GM12878 (cell line): ENCODE results near the gene SPTLC2.

Experiments used
- ASH2L ChIP-seq: fragments of 300-600, 200-600 bp; sonication (generic); IDR thresholded peaks from 2 replicates; pipeline ENCODE4 v1.6.1; 2017; ENCODE audit warnings: low read depth, mild to moderate bottlenecking, borderline replicate concordance
- BMI1 ChIP-seq: fragments of 450-650 bp; IDR thresholded peaks from 2 replicates; pipeline ENCODE4 v1.6.1; 2016; ENCODE audit warnings: mild to moderate bottlenecking, moderate library complexity, borderline replicate concordance
- BRCA1 ChIP-seq: IDR thresholded peaks from 2 replicates; pipeline ENCODE4 v1.6.1; 2011; ENCODE audit warnings: low read depth, low read length, improper control_type of control experiment
- CBFB ChIP-seq: IDR thresholded peaks from 2 replicates; pipeline ENCODE4 v1.6.1; 2016; ENCODE audit warnings: antibody characterized with exemption, low read depth
- CREB1 ChIP-seq: IDR thresholded peaks from 2 replicates; pipeline ENCODE4 v1.6.1; 2012; ENCODE audit warnings: low read depth, mild to moderate bottlenecking, inconsistent platforms
- POLR2AphosphoS5 ChIP-seq: IDR thresholded peaks from 2 replicates; pipeline ENCODE4 v1.6.1; 2011; ENCODE audit warnings: mild to moderate bottlenecking, low read length, inconsistent platforms
- RFX5 ChIP-seq: IDR thresholded peaks from 2 replicates; pipeline ENCODE4 v1.6.1; 2011; ENCODE audit warnings: low read depth, low read length, improper control_type of control experiment
- SMARCA5 ChIP-seq: fragments of 450-650 bp; IDR thresholded peaks from 2 replicates; pipeline ENCODE4 v1.6.1; 2017; ENCODE audit warnings: mild to moderate bottlenecking
- SP1 ChIP-seq: IDR thresholded peaks from one replicate; pipeline ENCODE4 v1.6.1; 2011; ENCODE audit warnings: low read depth, low read length
- TARDBP ChIP-seq: IDR thresholded peaks from 2 replicates; pipeline ENCODE4 v1.6.1; 2016; ENCODE audit warnings: borderline replicate concordance
- TCF12 ChIP-seq: IDR thresholded peaks from 2 replicates; pipeline ENCODE4 v1.6.1; 2011; ENCODE audit warnings: low read depth, mild to moderate bottlenecking, low read length
- ZNF384 ChIP-seq: IDR thresholded peaks from 2 replicates; pipeline ENCODE4 v1.6.1; 2012; ENCODE audit warnings: low read depth, mild to moderate bottlenecking, low read length, improper control_type of control experiment, borderline replicate concordance
- TF ChIP-seq, protein P1 (sequence below), 3 experiments: IDR thresholded peaks in 2 of 3; conservative IDR thresholded peaks in 1 of 3; 2 replicates each; pipeline ENCODE4 v1.5.1; 2011; ENCODE audit warnings: low read depth in 3 of 3, low read length in 3 of 3, mild to moderate bottlenecking in 3 of 3, control low read depth in 2 of 3, moderate library complexity in 2 of 3, inconsistent platforms in 1 of 3, mixed read lengths in 1 of 3; ENCODE audit not compliant: control insufficient read depth in 2 of 3, insufficient read depth in 1 of 3; ENCODE audit errors: extremely low read depth in 1 of 3
- TF ChIP-seq, protein P2 (sequence below): fragments of 450-650 bp; IDR thresholded peaks from 2 replicates; pipeline ENCODE4 v1.6.1; 2017; ENCODE audit warnings: mild to moderate bottlenecking

DNA sequence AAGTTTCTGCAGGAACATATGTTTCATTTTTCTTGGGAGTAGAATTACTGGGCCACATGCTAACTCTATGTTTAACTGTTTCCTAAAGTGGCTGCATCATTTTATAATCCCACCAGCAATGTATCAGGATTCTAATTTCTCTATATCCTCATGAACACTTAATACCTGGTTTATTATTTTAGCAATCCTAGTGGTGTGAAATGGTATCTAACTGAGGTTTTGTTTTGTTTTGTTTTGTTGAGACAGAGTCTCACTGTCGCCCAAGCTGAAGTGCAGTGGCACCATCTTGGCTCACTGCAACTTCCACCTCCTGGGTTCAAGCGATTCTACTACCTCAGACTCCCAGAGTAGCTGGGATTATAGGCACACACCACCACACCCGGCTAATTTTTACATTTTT, 6.5 kb downstream of the SPTLC2 start:
- TF ChIP-seq SP1 (no peak), BMI1 (no peak), SMARCA5 (no peak), TCF12 (no peak), TARDBP (no peak), ZNF384 (no peak), POLR2AphosphoS5 (no peak), CBFB (no peak), CREB1 (no peak), RFX5 (no peak), ASH2L (no peak), BRCA1 (no peak)
- TF ChIP-seq, protein P1, sequence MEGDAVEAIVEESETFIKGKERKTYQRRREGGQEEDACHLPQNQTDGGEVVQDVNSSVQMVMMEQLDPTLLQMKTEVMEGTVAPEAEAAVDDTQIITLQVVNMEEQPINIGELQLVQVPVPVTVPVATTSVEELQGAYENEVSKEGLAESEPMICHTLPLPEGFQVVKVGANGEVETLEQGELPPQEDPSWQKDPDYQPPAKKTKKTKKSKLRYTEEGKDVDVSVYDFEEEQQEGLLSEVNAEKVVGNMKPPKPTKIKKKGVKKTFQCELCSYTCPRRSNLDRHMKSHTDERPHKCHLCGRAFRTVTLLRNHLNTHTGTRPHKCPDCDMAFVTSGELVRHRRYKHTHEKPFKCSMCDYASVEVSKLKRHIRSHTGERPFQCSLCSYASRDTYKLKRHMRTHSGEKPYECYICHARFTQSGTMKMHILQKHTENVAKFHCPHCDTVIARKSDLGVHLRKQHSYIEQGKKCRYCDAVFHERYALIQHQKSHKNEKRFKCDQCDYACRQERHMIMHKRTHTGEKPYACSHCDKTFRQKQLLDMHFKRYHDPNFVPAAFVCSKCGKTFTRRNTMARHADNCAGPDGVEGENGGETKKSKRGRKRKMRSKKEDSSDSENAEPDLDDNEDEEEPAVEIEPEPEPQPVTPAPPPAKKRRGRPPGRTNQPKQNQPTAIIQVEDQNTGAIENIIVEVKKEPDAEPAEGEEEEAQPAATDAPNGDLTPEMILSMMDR (IDR thresholded peaks at IDR 0.05 in 2 of 3, conservative IDR thresholded peaks at IDR 0.05 in 1 of 3; ENCODE audit: control insufficient read depth in 2 of 3, extremely low read depth in 1 of 3, insufficient read depth in 1 of 3, low read depth in 3 of 3, low read length in 3 of 3) = 0 out of 6 replicates have a peak, but pooled peaks of 1 of the 3 experiments have one; percentile 5
- TF ChIP-seq, protein P2, sequence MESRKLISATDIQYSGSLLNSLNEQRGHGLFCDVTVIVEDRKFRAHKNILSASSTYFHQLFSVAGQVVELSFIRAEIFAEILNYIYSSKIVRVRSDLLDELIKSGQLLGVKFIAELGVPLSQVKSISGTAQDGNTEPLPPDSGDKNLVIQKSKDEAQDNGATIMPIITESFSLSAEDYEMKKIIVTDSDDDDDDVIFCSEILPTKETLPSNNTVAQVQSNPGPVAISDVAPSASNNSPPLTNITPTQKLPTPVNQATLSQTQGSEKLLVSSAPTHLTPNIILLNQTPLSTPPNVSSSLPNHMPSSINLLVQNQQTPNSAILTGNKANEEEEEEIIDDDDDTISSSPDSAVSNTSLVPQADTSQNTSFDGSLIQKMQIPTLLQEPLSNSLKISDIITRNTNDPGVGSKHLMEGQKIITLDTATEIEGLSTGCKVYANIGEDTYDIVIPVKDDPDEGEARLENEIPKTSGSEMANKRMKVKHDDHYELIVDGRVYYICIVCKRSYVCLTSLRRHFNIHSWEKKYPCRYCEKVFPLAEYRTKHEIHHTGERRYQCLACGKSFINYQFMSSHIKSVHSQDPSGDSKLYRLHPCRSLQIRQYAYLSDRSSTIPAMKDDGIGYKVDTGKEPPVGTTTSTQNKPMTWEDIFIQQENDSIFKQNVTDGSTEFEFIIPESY = no peak
